K562 (cell line): ENCODE results near the gene DDR1. TPM values are rescaled to one million over a fixed set of nuclear protein-coding genes. Genes with fewer than 3 reads are reported as not detected.

Source experiments
- CTBP1 ChIP-seq: fragments of 450-650 bp; IDR thresholded peaks from 2 replicates; pipeline ENCODE4 v1.6.1; 2016; ENCODE audit warnings: borderline replicate concordance
- DDX20 ChIP-seq: fragments of 450-650 bp; IDR thresholded peaks from 2 replicates; pipeline ENCODE4 v1.6.1; 2016; ENCODE audit warnings: missing genetic modification characterization, low read depth, mild to moderate bottlenecking, missing compliant biosample characterization, moderate library complexity
- DNMT1 ChIP-seq: fragments of 450-650 bp; IDR thresholded peaks from 2 replicates; pipeline ENCODE4 v1.6.1; 2016; ENCODE audit warnings: antibody characterized with exemption, mild to moderate bottlenecking
- ELF4 ChIP-seq: fragments of 450-650 bp; formaldehyde crosslinking; IDR thresholded peaks from 2 replicates; pipeline ENCODE4 v1.4.0; 2022; ENCODE audit warnings: missing genetic modification characterization
- GATAD2B ChIP-seq: fragments of 450-650 bp; IDR thresholded peaks from 2 replicates; pipeline ENCODE4 v1.6.1; 2017; ENCODE audit warnings: mild to moderate bottlenecking, borderline replicate concordance
- HDAC3 ChIP-seq: fragments of 450-650 bp; IDR thresholded peaks from 2 replicates; pipeline ENCODE4 v1.6.1; 2018; ENCODE audit warnings: borderline replicate concordance, mild to moderate bottlenecking, moderate library complexity; ENCODE audit not compliant: partially characterized antibody
- HDAC6 ChIP-seq: IDR thresholded peaks from 2 replicates; pipeline ENCODE4 v1.6.1; 2012; ENCODE audit warnings: low read depth, mild to moderate bottlenecking, control low read depth, inconsistent platforms, low read length, moderate library complexity
- HOXB6 ChIP-seq: fragments of 250-450 bp; sonication (Bioruptor Pico); IDR thresholded peaks from 2 replicates; pipeline ENCODE4 v1.5.1; 2022; ENCODE audit warnings: mild to moderate bottlenecking, borderline replicate concordance
- KLF13 ChIP-seq: fragments of 450-650 bp; IDR thresholded peaks from 2 replicates; pipeline ENCODE4 v1.6.1; 2016; ENCODE audit warnings: missing genetic modification characterization, low read depth, mild to moderate bottlenecking, missing compliant biosample characterization, moderate library complexity, borderline replicate concordance
- MTA3 ChIP-seq: fragments of 450-650 bp; formaldehyde crosslinking; IDR thresholded peaks from 2 replicates; pipeline ENCODE4 v1.6.1; 2017; ENCODE audit warnings: mild to moderate bottlenecking, borderline replicate concordance
- NBN ChIP-seq: fragments of 450-650 bp; IDR thresholded peaks from 2 replicates; pipeline ENCODE4 v1.6.1; 2016; ENCODE audit warnings: low read depth, mild to moderate bottlenecking
- NFATC3 ChIP-seq: fragments of 450-650 bp; IDR thresholded peaks from 2 replicates; pipeline ENCODE4 v1.6.1; 2017; ENCODE audit warnings: mild to moderate bottlenecking
- NFYB ChIP-seq: IDR thresholded peaks from 2 replicates; pipeline ENCODE4 v1.6.1; 2011; ENCODE audit warnings: mild to moderate bottlenecking, moderate library complexity; ENCODE audit not compliant: insufficient read length; ENCODE audit errors: extremely low read depth
- RCOR1 ChIP-seq, 2 experiments: IDR thresholded peaks; 2 replicates each; pipeline ENCODE4 v1.6.1; 2012; ENCODE audit warnings: low read depth in 2 of 2, low read length in 2 of 2, borderline replicate concordance in 1 of 2, improper control_type of control experiment in 1 of 2
- REST ChIP-seq, 2 experiments: fragments of 450-650 bp; formaldehyde crosslinking in 1 of 2; IDR thresholded peaks; 2 replicates each; pipeline versions ENCODE4 v1.4.0 to v1.6.1; 2014 to 2020; ENCODE audit warnings: mild to moderate bottlenecking in 2 of 2, borderline replicate concordance in 1 of 2, low read depth in 1 of 2
- SMAD1 ChIP-seq: fragments of 150-350 bp; IDR thresholded peaks from 2 replicates; pipeline ENCODE4 v1.6.1; 2014; ENCODE audit warnings: low read length, low read depth; ENCODE audit not compliant: partially characterized antibody
- STAT5B ChIP-seq: fragments of 250-450 bp; sonication (Bioruptor Pico); IDR thresholded peaks from 2 replicates; pipeline ENCODE4 v1.8.0; 2021; ENCODE audit warnings: mild to moderate bottlenecking, inconsistent platforms
- TBL1XR1 ChIP-seq, 2 experiments: IDR thresholded peaks; 2 replicates each; pipeline ENCODE4 v1.6.1; 2012; ENCODE audit warnings: improper control_type of control experiment in 2 of 2, low read length in 2 of 2, mild to moderate bottlenecking in 1 of 2
- ZC3H4 ChIP-seq: sonication (generic); formaldehyde crosslinking; IDR thresholded peaks from 2 replicates; pipeline ENCODE4 v1.9.0; 2021; ENCODE audit warnings: missing genetic modification reagents, borderline replicate concordance
- ZNF316 ChIP-seq: fragments of 450-650 bp; IDR thresholded peaks from 2 replicates; pipeline ENCODE4 v1.6.1; 2016
- ZNF75A ChIP-seq: fragments of 450-650 bp; formaldehyde crosslinking; IDR thresholded peaks from 2 replicates; pipeline ENCODE4 v1.4.0; 2020; ENCODE audit warnings: mild to moderate bottlenecking
- polyA plus RNA-seq, 8 experiments: library from polyadenylated mRNA; depleted of rRNA in 4 of 8; stranded (reverse) in 5 of 8; unstranded in 3 of 8; fragments of >200 nt; fragmentation: Nextera tagmentation in 2 of 8; fragmentation: Illumina TruSeq in 1 of 8; extraction: Ambion mirVana in 2 of 8; extraction: Trizol in 1 of 8; gene quantifications; 2 replicates each; pipeline versions ENCODE4 v1.2.1 to v1.2.3, GENCODE V29; 2011 to 2014; ENCODE audit warnings: inconsistent platforms in 1 of 8, missing spikeins in 1 of 8
- total RNA-seq, 7 experiments: library from RNA; depleted of rRNA in 6 of 7; stranded (reverse); fragments of >200 nt in 6 of 7; fragmentation: Illumina TruSeq in 2 of 7; extraction: Trizol in 2 of 7; gene quantifications; 2 replicates each; pipeline versions ENCODE4 v1.2.1 to v1.2.3, GENCODE V29; 2011 to 2021; ENCODE audit warnings: low replicate concordance in 1 of 7

DDR1 gene
- total and polyA plus RNA-seq, 9 of the 15 experiments (the other 6 are each of a cell fraction or from before 2014, with no cell fraction given), result 1.4 to 44.6 (median 12.2) TPM

GRCh38 chr6:30875244-30876038, 8.9 kb upstream of the DDR1 start (continued):
- TF ChIP-seq RCOR1 (IDR thresholded peaks at IDR 0.05; ENCODE audit: borderline replicate concordance in 1 of 2, low read depth in 2 of 2, low read length in 2 of 2) (no peak), NBN (peak; percentile 61; the same call in 1 of the 2 replicates), HDAC6 (no peak), TBL1XR1 (IDR thresholded peaks at IDR 0.05; ENCODE audit: low read length in 2 of 2) (0 out of 4 replicates have a peak, but pooled peaks of 1 of the 2 experiments have one; percentile 31), NFATC3 (0 out of 2 replicates have a peak, but pooled peaks have one; percentile 13), HOXB6 (CRISPR knock-in tag) (no peak), ZNF316 (no peak), HDAC3 (no peak), STAT5B (CRISPR knock-in tag) (no peak), SMAD1 (peak; percentile 97), MTA3 (peak; percentile 98), NFYB (no peak), DNMT1 (no peak), ZC3H4 (no peak), DDX20 (no peak), ZNF75A (CRISPR knock-in tag) (no peak), GATAD2B (no peak), KLF13 (no peak), ELF4 (CRISPR knock-in tag) (no peak), REST (IDR thresholded peaks at IDR 0.05; ENCODE audit: borderline replicate concordance) (no peak), REST (CRISPR knock-in tag; IDR thresholded peaks at IDR 0.05; ENCODE audit: low read depth) (no peak), CTBP1 (peak; percentile 53)
